Airway epithelial cell (primary cell): ENCODE results near the gene ZNF101. TPM values are rescaled to one million over a fixed set of nuclear protein-coding genes. Genes with fewer than 3 reads are reported as not detected.

Source experiments
- total RNA-seq: library from RNA; depleted of rRNA; stranded (reverse); fragments of >200 nt; gene quantifications from 2 replicates; pipeline ENCODE4 v1.2.3, GENCODE V29; 2015

Gene ZNF101
- total RNA-seq: 2.7 and 5.1 TPM in 2 replicates

GRCh38 chr19:19668230-19669012, at the start of gene ZNF101:
ZNF101 (plus strand) TSS chr19:19668839; CDS start chr19:19668964, 125 bp downstream.

GRCh38 chr19:19627621-19628500, 40.8 kb upstream of the ZNF101 start, which contains the start of gene LPAR2:
LPAR2 (minus strand) TSS chr19:19628220; CDS start chr19:19627275, 945 bp downstream.

GRCh38 chr19:19643158-19644053, 25.2 kb upstream of the ZNF101 start, which contains the start of gene GMIP:
GMIP (minus strand) TSS chr19:19643657; CDS start chr19:19643529, 128 bp downstream.

GRCh38 chr19:19663256-19664120, 5.2 kb upstream of the ZNF101 start, which contains the start of gene ATP13A1:
ATP13A1 (minus strand) TSS chr19:19663676; CDS start chr19:19663666, 10 bp downstream.

GRCh38 chr19:19732579-19733501, 64.2 kb downstream of the ZNF101 start, which contains the start of gene ZNF14:
ZNF14 (minus strand) TSS chr19:19733112; CDS start chr19:19732958, 154 bp downstream.

Other genes with a start within 250 kb of the ZNF101 start
- gene TSSK6, start 153.3 kb upstream of the ZNF101 start, total RNA-seq: 0.79 and 2.1 TPM in 2 replicates
- gene NDUFA13, start 152.6 kb upstream of the ZNF101 start, total RNA-seq: 155 and 202 TPM in 2 replicates
- gene YJEFN3, start 139.9 kb upstream of the ZNF101 start, total RNA-seq: 0.28 TPM in 2 replicates
- 0.05 and 0.07 TPM in 2 replicates for gene CILP2, start 130.6 kb upstream of the ZNF101 start, total RNA-seq
- 0.35 TPM in 1 of 2 replicates, not detected in the other for gene PBX4, start 50.2 kb upstream of the ZNF101 start, total RNA-seq
- gene LPAR2, start 40.6 kb upstream of the ZNF101 start, total RNA-seq: 10.9 and 15.1 TPM in 2 replicates
- gene GMIP, start 25.2 kb upstream of the ZNF101 start, total RNA-seq: 9.7 and 14.5 TPM in 2 replicates
- 111 and 113 TPM in 2 replicates for gene ATP13A1, start 5.2 kb upstream of the ZNF101 start, total RNA-seq
- gene ZNF14, start 64.3 kb downstream of the ZNF101 start, total RNA-seq: 2.2 and 3.2 TPM in 2 replicates
- 10.8 and 12.4 TPM in 2 replicates for gene ZNF506, start 152.9 kb downstream of the ZNF101 start, total RNA-seq
- 2.3 and 2.7 TPM in 2 replicates for gene ZNF253, start 197.0 kb downstream of the ZNF101 start, total RNA-seq
- gene ZNF93, start 232.1 kb downstream of the ZNF101 start, total RNA-seq: 2.2 and 3.2 TPM in 2 replicates